GM12892 (cell line): ENCODE results near the gene TCEA2.

Experiments used
- POLR2A ChIP-seq: IDR thresholded peaks from 2 replicates; pipeline ENCODE4 v1.6.1; 2011; ENCODE audit warnings: low read depth, low read length, control low read depth
- POLR2AphosphoS5 ChIP-seq: IDR thresholded peaks from 2 replicates; pipeline ENCODE4 v1.6.1; 2011; ENCODE audit warnings: low read depth, low read length, control low read depth

- TF ChIP-seq POLR2A (no peak), POLR2AphosphoS5 (no peak)
Observed at GRCh38 chr20:64109831-64110391, 46.9 kb downstream of the TCEA2 start.
